Measurements from ENCODE around the gene NFYC.

GRCh38 chr1:40712997-40713396, 21.5 kb downstream of the NFYC start:
- TF ChIP-seq ZBTB21 (tag by site-specific recombination; IDR thresholded peaks at IDR 0.05): no peak
- TF ChIP-seq KLF1 (tag by site-specific recombination; IDR thresholded peaks at IDR 0.05): no peak
- no peak for TF ChIP-seq ZNF350 (tag by site-specific recombination; IDR thresholded peaks at IDR 0.05)
- TF ChIP-seq CTCF (tag by site-specific recombination; IDR thresholded peaks at IDR 0.05): no peak
- TF ChIP-seq ZNF114 (tag by site-specific recombination; IDR thresholded peaks at IDR 0.05): no peak
- TF ChIP-seq ZNF302 (tag by site-specific recombination; IDR thresholded peaks at IDR 0.05; ENCODE audit: low read depth): no peak
- TF ChIP-seq MZF1 (tag by site-specific recombination; IDR thresholded peaks at IDR 0.05; ENCODE audit: borderline replicate concordance): no peak
- no peak for TF ChIP-seq ZNF560 (tag by site-specific recombination; IDR thresholded peaks at IDR 0.05; ENCODE audit: borderline replicate concordance)
- no peak for TF ChIP-seq ZNF549 (tag by site-specific recombination; IDR thresholded peaks at IDR 0.05)
- no peak for TF ChIP-seq KLF8 (tag by site-specific recombination; IDR thresholded peaks at IDR 0.05)
- TF ChIP-seq SP2 (tag by site-specific recombination; IDR thresholded peaks at IDR 0.05): no peak
- no peak for TF ChIP-seq ZNF146 (tag by site-specific recombination; IDR thresholded peaks at IDR 0.05)
- no peak for TF ChIP-seq ZNF449 (tag by site-specific recombination; IDR thresholded peaks at IDR 0.05)

Measured in HEK293 (cell line).